MCF 10A (cell line): ENCODE measurements around the gene WSCD1. TPM values are rescaled to one million over a fixed set of nuclear protein-coding genes. Genes with fewer than 3 reads are reported as not detected.

Experiments
- BruUV-seq: library from RNA; stranded (reverse); fragments of 400-500 nt; replicated peaks from 2 replicates; lab custom pipeline; 2021; lab: Mats Ljungman, UMichigan
- CTCF ChIA-PET: fragments of 300-600 bp; sonication (Branson Sonifier 250); formaldehyde crosslinking; extraction: SDS; loops from one replicate; lab custom pipeline; 2021; ENCODE audit warnings: antibody characterized with exemption, inconsistent platforms; lab: Yijun Ruan, JAX
- POLR2A ChIA-PET: fragments of 300-600, 350-650 bp; sonication (Branson Sonifier 250); formaldehyde crosslinking; extraction: SDS; loops from one replicate; lab custom pipeline; 2020; ENCODE audit warnings: antibody characterized with exemption, inconsistent platforms; lab: Yijun Ruan, JAX
- DNase-seq: peaks from one replicate; pipeline ENCODE4 v3.0.0-alpha.2; 2018; ENCODE audit not compliant: unreplicated experiment
- H3K27ac Mint-ChIP-seq: one replicate; pipeline ENCODE4 v1.8.0; 2022; ENCODE audit warnings: mild to moderate bottlenecking, low read depth, mixed read lengths; ENCODE audit not compliant: unreplicated experiment
- H3K27me3 Mint-ChIP-seq: one replicate; pipeline ENCODE4 v1.8.0; 2022; ENCODE audit warnings: mixed read lengths; ENCODE audit not compliant: insufficient read depth, unreplicated experiment
- H3K36me3 Mint-ChIP-seq: one replicate; pipeline ENCODE4 v1.8.0; 2022; ENCODE audit warnings: mild to moderate bottlenecking, moderate library complexity, mixed read lengths; ENCODE audit not compliant: insufficient read depth, unreplicated experiment
- H3K4me1 Mint-ChIP-seq: one replicate; pipeline ENCODE4 v1.8.0; 2022; ENCODE audit warnings: mixed read lengths; ENCODE audit not compliant: insufficient read depth, unreplicated experiment
- H3K4me3 Mint-ChIP-seq: one replicate; pipeline ENCODE4 v1.8.0; 2022; ENCODE audit warnings: mild to moderate bottlenecking, moderate library complexity, mixed read lengths; ENCODE audit not compliant: unreplicated experiment
- H3K9me3 Mint-ChIP-seq: one replicate; pipeline ENCODE4 v1.8.0; 2022; ENCODE audit warnings: mixed read lengths; ENCODE audit not compliant: unreplicated experiment
- intact Hi-C: fragments of 100-400 bp; cut with micrococcal nuclease; formaldehyde crosslinking; loops from 2 replicates; pipeline ENCODE4 v1.14.1; 2022
- total RNA-seq: library from RNA; stranded (reverse); gene quantifications from 2 replicates; pipeline ENCODE4 v1.2.3, GENCODE V29; 2022
- TF ChIP-seq, protein P1 (sequence below): fragments of 200-600 bp; IDR thresholded peaks from one replicate; pipeline ENCODE4 v1.8.0; 2022; ENCODE audit warnings: antibody characterized with exemption, mild to moderate bottlenecking; ENCODE audit not compliant: unreplicated experiment

WSCD1 gene
- total RNA-seq, 1 experiment from 2014 or later: not detected

DNA sequence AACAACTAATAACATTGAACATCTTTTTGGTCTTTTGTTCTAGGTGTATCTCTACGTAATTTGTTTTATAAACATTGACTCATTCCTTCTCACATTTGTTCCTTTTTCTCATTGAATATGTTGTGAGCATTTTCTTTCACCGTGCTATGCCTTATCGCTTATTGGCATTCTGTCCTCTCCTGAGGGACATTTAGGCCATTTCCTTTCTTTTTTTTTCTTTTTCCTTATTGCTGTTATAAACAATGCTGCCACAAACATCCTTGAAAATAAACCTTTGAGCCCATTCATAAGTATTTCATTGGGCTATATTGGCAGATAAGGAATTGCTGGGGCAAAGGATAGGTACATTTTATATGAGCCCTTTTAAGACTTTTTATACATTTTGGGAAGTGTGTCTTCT, 32.4 kb downstream of the WSCD1 start:
- Mint-ChIP-seq H3K9me3 (no peaks in the 10 kb centered on the region), H3K27ac (no peak overlapping the region), H3K27me3 (peaks cover 98% of the 10 kb centered on the region), H3K36me3 (no peaks in the 10 kb centered on the region), H3K4me1 (no peaks in the 10 kb centered on the region), H3K4me3 (no peak overlapping the region)
- CTCF ChIA-PET: no interaction called here
- intact Hi-C loops: no loop called here
- DNase-seq: no peak
- POLR2A ChIA-PET: no interaction called here
- BruUV-seq: no TSS peak
- TF ChIP-seq, protein P1, sequence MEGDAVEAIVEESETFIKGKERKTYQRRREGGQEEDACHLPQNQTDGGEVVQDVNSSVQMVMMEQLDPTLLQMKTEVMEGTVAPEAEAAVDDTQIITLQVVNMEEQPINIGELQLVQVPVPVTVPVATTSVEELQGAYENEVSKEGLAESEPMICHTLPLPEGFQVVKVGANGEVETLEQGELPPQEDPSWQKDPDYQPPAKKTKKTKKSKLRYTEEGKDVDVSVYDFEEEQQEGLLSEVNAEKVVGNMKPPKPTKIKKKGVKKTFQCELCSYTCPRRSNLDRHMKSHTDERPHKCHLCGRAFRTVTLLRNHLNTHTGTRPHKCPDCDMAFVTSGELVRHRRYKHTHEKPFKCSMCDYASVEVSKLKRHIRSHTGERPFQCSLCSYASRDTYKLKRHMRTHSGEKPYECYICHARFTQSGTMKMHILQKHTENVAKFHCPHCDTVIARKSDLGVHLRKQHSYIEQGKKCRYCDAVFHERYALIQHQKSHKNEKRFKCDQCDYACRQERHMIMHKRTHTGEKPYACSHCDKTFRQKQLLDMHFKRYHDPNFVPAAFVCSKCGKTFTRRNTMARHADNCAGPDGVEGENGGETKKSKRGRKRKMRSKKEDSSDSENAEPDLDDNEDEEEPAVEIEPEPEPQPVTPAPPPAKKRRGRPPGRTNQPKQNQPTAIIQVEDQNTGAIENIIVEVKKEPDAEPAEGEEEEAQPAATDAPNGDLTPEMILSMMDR: no peak

DNA sequence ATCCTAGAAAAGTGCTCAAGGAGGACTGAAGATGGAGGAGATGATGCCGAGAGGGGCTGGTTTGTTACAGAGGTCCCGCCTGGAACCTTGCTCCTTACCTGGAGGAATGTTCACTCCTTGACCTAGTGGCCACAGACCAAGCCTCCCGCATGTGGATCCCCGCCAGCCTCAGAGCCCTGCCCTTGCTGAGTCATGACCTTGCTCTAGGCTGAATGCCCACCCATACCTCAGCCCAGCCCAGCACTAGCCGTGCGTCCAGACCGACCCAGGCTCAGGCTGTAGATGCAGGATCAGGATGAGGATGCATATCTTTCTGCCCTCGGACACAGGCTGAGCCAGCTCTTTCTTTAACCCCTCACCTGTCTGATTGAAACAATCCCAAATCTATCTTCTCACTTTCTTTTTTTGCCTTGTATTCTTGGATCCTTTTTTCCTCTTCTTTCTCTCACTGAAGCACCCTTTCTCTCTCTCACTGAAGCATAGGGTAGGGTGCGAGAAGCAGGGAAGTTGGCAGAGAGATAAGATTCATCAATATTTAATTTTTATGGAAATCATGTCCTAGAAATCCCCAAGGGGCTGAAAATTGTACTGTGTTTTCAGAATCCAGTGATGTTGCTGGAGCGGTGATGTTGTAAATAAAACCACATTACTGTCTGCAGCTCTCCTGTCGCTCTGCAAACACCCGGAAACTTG, 34.9 kb downstream of the WSCD1 start:
- DNase-seq: no peak
- TF ChIP-seq, protein P1: no peak
- Mint-ChIP-seq H3K27me3 (peaks cover 86% of the 10 kb centered on the region), H3K27ac (no peak overlapping the region), H3K9me3 (no peaks in the 10 kb centered on the region), H3K4me3 (no peak overlapping the region), H3K36me3 (no peaks in the 10 kb centered on the region), H3K4me1 (no peaks in the 10 kb centered on the region)
- no TSS peak for BruUV-seq
- intact Hi-C loops: no loop called here
- ChIA-PET CTCF (interaction anchor here (0.6 kb wide), 1 partner anchor 48 kb away, joined by 4 read pairs; no protein-coding TSS in a partner anchor), POLR2A (no interaction called here)

DNA sequence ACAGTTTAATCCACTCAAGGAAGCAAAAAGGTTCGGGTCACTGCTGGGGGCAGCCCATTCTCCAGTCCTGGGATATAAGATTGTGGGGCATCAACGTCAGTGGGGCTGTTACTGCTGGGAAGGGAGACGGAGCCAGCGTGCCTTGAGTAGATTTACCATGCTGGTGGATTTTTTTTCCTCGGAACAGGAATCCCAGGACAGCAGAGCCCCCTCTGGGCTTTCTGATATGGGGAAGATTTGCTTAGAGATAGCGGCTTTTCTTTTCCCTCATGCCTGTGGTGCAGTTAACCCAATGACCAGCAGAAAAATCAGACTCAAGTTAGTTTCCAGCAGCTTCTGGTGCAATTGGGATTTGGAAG, 35.4 kb downstream of the WSCD1 start:
- peaks cover 4% of the 10 kb centered on the region for H3K4me1 Mint-ChIP-seq
- H3K36me3 Mint-ChIP-seq: no peaks in the 10 kb centered on the region
- no peak overlapping the region for H3K4me3 Mint-ChIP-seq
- ChIA-PET CTCF (interaction anchor here (0.6 to 0.7 kb wide), 2 partner anchors 48 to 408 kb away, joined by 3 to 4 read pairs; no protein-coding TSS in a partner anchor), POLR2A (no interaction called here)
- H3K27me3 Mint-ChIP-seq: peaks cover 81% of the 10 kb centered on the region
- intact Hi-C loops: no loop called here
- H3K9me3 Mint-ChIP-seq: no peaks in the 10 kb centered on the region
- no TSS peak for BruUV-seq
- DNase-seq: no peak
- TF ChIP-seq, protein P1: no peak
- no peak overlapping the region for H3K27ac Mint-ChIP-seq

DNA sequence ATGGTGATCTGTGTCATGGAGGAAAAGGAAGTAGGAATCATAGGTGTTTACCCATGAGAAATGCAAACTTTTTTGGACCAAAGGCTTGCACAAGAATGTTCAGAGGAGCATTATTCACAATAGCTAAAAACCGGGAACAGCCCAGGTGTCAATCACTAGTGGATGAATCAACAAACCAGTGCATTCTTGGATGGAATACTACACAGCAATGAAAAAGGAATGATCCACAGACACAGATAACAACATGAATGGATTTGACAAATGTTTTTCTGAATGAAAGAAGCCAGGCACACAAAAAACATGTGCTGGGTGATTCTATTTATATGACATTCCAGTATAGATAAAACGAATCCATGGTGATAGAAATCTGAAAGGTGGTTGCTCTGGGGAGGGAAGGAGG, 36.0 kb downstream of the WSCD1 start:
- H3K36me3 Mint-ChIP-seq: no peaks in the 10 kb centered on the region
- no peaks in the 10 kb centered on the region for H3K9me3 Mint-ChIP-seq
- BruUV-seq: no TSS peak
- TF ChIP-seq, protein P1: no peak
- H3K4me3 Mint-ChIP-seq: no peak overlapping the region
- H3K27me3 Mint-ChIP-seq: peaks cover 75% of the 10 kb centered on the region
- ChIA-PET CTCF (interaction anchor here (0.7 kb wide), 1 partner anchor 409 kb away, joined by 3 read pairs; no protein-coding TSS in a partner anchor), POLR2A (no interaction called here)
- peaks cover 10% of the 10 kb centered on the region for H3K4me1 Mint-ChIP-seq
- intact Hi-C loops: no loop called here
- no peak overlapping the region for H3K27ac Mint-ChIP-seq
- no peak for DNase-seq
